Measurements from ENCODE around the gene ABCC1.
A peak's percentile ranks its signal among the peaks of the same experiment; 100 is the strongest.

ABCC1 gene

GRCh38 chr16:15952265-15952711 lies 2.9 kb downstream of the ABCC1 start:
- TF ChIP-seq EZH2phosphoT487 (IDR thresholded peaks at IDR 0.05; ENCODE audit: borderline replicate concordance, low read length) (no peak), CTCF (IDR thresholded peaks at IDR 0.05; ENCODE audit: low read depth, low read length, poor library complexity, severe bottlenecking) (no peak)
- H3K4me1 ChIP-seq (ENCODE audit: control insufficient read depth, low read length) = peaks cover 29% of the 10 kb centered on the region
- H3K36me3 ChIP-seq (ENCODE audit: control insufficient read depth, low read length) = no peaks in the 10 kb centered on the region; the same call in 1 of the 2 replicates
- H3F3A ChIP-seq (ENCODE audit: control insufficient read depth, insufficient read depth) = no peaks in the 10 kb centered on the region
- H3K9me3 ChIP-seq (ENCODE audit: control insufficient read depth, insufficient read depth, low read length) = no peaks in the 10 kb centered on the region
- H3K9me2 ChIP-seq (replicated peaks; ENCODE audit: control insufficient read depth, low read length) = no peaks in the 10 kb centered on the region
- peaks cover 3% of the 10 kb centered on the region; the same call in 1 of the 2 replicates for H4K20me1 ChIP-seq (ENCODE audit: control insufficient read depth, insufficient read depth, low read depth, low read length)
- 0 out of 2 replicates have a peak overlapping the region, but pooled peaks have one; percentile 11 for H3K4me3 ChIP-seq (ENCODE audit: low read length)
- peaks cover 83% of the 10 kb centered on the region for H3K79me2 ChIP-seq (ENCODE audit: control insufficient read depth, low read length)
- no peaks in the 10 kb centered on the region for H3K27me3 ChIP-seq (ENCODE audit: control insufficient read depth, low read length)
- peak overlapping the region; percentile 87; the same call in 1 of the 2 replicates for H3K4me2 ChIP-seq (ENCODE audit: low read length)
- no peak overlapping the region for H3K27ac ChIP-seq (ENCODE audit: low read depth, low read length)

GRCh38 chr16:15953477-15953876 lies 4.1 kb downstream of the ABCC1 start:
- H3K4me3 ChIP-seq (ENCODE audit: low read length) = no peak overlapping the region
- TF ChIP-seq EZH2phosphoT487 (IDR thresholded peaks at IDR 0.05; ENCODE audit: borderline replicate concordance, low read length) (no peak), CTCF (IDR thresholded peaks at IDR 0.05; ENCODE audit: low read depth, low read length, poor library complexity, severe bottlenecking) (no peak)
- peaks cover 95% of the 10 kb centered on the region for H3K79me2 ChIP-seq (ENCODE audit: control insufficient read depth, low read length)
- H3K36me3 ChIP-seq (ENCODE audit: control insufficient read depth, low read length) = no peaks in the 10 kb centered on the region; the same call in 1 of the 2 replicates
- no peaks in the 10 kb centered on the region for H3K27me3 ChIP-seq (ENCODE audit: control insufficient read depth, low read length)
- no peak overlapping the region for H3K4me2 ChIP-seq (ENCODE audit: low read length)
- H4K20me1 ChIP-seq (ENCODE audit: control insufficient read depth, insufficient read depth, low read depth, low read length) = peaks cover 3% of the 10 kb centered on the region; the same call in 1 of the 2 replicates
- H3K9me3 ChIP-seq (ENCODE audit: control insufficient read depth, insufficient read depth, low read length) = no peaks in the 10 kb centered on the region
- H3F3A ChIP-seq (ENCODE audit: control insufficient read depth, insufficient read depth) = no peaks in the 10 kb centered on the region
- no peaks in the 10 kb centered on the region for H3K9me2 ChIP-seq (replicated peaks; ENCODE audit: control insufficient read depth, low read length)
- peaks cover 27% of the 10 kb centered on the region for H3K4me1 ChIP-seq (ENCODE audit: control insufficient read depth, low read length)
- H3K27ac ChIP-seq (ENCODE audit: low read depth, low read length) = no peak overlapping the region

GRCh38 chr16:15953929-15954813 lies 4.8 kb downstream of the ABCC1 start:
- TF ChIP-seq CTCF (IDR thresholded peaks at IDR 0.05; ENCODE audit: low read depth, low read length, poor library complexity, severe bottlenecking) (no peak), EZH2phosphoT487 (IDR thresholded peaks at IDR 0.05; ENCODE audit: borderline replicate concordance, low read length) (no peak)
- Histone ChIP-seq H3K9me2 (replicated peaks; ENCODE audit: control insufficient read depth, low read length) (no peaks in the 10 kb centered on the region), H4K20me1 (ENCODE audit: control insufficient read depth, insufficient read depth, low read depth, low read length) (peaks cover 3% of the 10 kb centered on the region; the same call in 1 of the 2 replicates), H3F3A (ENCODE audit: control insufficient read depth, insufficient read depth) (no peaks in the 10 kb centered on the region), H3K27me3 (ENCODE audit: control insufficient read depth, low read length) (no peaks in the 10 kb centered on the region), H3K4me2 (ENCODE audit: low read length) (no peak overlapping the region), H3K4me3 (ENCODE audit: low read length) (no peak overlapping the region), H3K27ac (ENCODE audit: low read depth, low read length) (no peak overlapping the region), H3K9me3 (ENCODE audit: control insufficient read depth, insufficient read depth, low read length) (no peaks in the 10 kb centered on the region), H3K4me1 (ENCODE audit: control insufficient read depth, low read length) (peaks cover 21% of the 10 kb centered on the region), H3K36me3 (ENCODE audit: control insufficient read depth, low read length) (no peaks in the 10 kb centered on the region; the same call in 1 of the 2 replicates), H3K79me2 (ENCODE audit: control insufficient read depth, low read length) (peaks cover 97% of the 10 kb centered on the region)

Data from DOHH2 (cell line).